ENCODE measurements around the gene CLNS1A.
"Not testable (repeated sequence)": the region's sequence is repeated elsewhere in the genome, so short reads cannot be mapped to it uniquely, and the experiment has no call there.

Gene CLNS1A, protein sequence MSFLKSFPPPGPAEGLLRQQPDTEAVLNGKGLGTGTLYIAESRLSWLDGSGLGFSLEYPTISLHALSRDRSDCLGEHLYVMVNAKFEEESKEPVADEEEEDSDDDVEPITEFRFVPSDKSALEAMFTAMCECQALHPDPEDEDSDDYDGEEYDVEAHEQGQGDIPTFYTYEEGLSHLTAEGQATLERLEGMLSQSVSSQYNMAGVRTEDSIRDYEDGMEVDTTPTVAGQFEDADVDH

DNA sequence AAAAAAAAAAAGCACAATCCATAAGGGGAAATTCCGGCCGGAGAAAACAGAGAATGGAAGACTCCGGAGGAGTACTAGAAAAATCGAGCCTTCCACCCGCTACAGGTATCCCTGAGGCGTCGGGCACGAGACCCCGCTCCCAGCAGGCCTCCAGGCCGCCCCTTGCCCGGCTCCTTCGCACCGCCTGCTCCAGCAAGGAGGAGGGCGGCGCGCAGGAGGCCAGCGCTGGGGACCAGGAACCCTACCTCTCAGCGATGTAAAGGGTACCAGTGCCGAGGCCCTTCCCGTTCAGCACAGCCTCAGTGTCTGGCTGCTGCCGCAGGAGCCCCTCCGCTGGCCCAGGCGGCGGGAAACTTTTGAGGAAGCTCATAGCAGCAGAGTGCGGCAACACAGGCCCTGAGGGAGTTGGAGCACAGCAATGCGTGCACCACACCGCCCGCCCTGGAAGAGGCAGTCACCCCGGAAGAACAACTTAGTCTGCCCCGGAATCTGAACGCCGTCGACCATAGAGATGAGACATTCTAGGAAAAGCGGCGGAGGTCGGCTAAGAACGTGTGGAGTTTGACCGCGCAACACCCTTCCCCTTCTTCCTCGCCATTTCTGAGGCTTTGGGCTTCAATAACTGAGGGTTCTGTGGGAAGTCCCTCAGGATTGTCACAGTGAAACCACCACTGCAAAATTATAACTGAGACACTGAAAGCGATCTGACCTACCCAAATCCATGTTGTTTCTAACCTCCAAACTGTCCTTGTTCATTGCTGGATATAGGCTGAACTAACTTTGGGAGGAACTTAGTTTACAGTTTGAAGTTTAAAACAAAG is at the start of gene CLNS1A:
Gene CLNS1A, minus strand, starts transcription at position 450 of the 821 bp plus-strand sequence. Its CDS starts 80 bp downstream, at position 370.
- peak; percentile 53 to 67 for DNase-seq (ENCODE audit: low read depth in 1 of 2, low spot score in 1 of 2)

DNA sequence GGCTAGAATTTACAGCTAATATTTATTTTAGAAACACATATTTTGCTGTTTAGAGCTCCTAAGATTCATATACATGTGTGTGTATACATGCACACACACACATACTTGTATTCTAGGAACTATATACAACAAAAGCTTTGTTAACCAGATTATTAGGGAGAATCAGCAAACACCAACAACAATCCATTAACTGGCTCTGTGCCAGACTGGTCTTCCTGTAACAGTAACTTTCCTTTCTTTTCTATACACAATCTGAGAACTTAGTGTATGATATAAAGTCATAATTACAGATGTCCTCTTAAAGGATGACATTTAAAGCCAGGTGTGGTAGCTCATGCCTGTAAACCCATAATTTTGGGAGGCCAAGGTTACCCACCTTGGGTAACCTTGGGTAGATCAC is 49.5 kb upstream of the CLNS1A start:
- DNase-seq (ENCODE audit: low read depth in 1 of 2, low spot score in 1 of 2), result no peak

DNA sequence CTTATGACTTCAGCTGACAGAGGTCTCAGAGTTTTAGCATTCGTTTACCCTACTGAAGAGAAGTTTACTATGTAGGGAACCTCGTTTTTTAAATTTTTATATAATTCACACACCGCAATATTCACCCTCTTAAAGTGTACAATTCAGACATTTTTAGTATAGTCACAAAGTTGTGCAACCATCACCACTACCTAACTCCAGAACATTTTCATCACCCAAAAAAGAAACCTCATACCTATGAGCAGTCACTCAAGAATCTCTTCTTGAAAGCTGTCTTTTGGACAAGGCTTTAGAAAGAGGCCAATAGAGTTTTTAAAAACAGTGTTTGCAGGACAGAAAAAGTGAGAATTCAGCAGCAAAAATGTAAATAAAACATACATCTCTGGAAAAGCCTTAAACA is 39.5 kb upstream of the CLNS1A start:
- no peak for DNase-seq (ENCODE audit: low read depth in 1 of 2, low spot score in 1 of 2)

DNA sequence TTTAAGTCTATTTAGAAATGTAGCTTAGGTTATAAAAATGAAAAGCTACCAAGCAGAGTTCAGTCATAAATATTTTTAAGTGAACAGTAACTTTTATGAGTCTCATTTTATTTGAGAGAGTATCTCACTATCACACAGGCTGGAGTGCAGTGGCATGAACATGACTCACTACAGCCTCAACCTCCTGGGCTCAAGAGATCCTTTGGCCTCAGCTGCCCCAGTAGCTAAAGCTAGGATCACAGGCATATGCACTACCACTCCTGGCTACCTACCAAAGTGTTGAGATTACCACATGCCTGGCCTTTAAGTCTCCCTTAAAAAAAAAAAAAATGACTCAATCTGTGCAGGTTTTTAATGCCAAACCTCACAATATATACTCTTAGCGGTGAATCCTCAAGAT is 34.7 kb upstream of the CLNS1A start:
- DNase-seq (ENCODE audit: low read depth in 1 of 2, low spot score in 1 of 2), result no peak

DNA sequence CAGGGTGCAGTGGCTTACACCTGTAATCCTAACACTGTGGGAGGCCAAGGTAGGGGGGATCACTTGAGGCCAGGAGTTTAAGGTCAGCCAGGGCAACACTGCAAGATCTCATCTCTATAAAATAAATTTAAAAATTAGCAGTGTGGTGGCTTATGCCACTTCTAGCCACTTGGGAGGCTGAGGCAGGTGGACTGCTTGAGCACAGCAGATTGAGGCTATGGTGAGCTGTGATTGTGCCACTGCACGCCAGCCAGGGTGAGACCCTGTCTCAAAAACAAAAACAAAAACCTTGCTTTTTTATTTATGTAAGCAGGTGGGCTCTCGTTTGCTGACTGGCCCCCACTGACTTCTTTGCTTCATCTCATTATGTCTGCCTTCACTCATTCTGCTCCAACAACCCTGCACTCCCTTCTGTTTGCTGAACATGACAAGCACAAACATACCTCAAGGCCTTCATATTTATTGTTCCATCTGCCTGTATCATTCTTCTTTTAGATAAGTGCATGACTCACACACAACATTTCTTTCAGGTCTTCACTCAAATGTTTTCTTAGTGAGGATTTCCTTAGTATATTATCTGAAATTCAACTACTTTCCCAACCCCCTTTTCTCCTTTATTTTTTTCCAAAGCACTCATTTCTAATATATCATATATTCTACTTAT is 32.4 kb upstream of the CLNS1A start:
- no peak for DNase-seq (ENCODE audit: low read depth in 1 of 2, low spot score in 1 of 2)

DNA sequence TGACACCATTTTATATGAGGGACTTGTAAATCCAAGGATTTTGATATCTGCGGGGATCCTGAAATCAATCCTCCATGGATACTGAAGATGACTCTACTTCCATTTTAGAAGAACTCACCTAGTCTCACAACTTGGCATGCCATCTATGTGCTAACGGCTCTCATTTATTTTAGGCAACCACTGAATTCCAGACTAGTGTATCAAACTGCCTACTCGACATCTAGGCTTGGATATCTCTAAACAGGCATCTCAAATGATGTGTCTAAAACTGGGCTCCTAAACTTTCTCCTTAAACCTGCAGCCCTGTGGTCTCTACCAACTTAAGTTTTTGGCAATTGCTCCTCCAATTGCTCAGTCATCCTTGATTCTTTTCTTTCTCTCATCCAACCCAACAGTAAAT is 31.2 kb upstream of the CLNS1A start:
- DNase-seq (ENCODE audit: low read depth in 1 of 2, low spot score in 1 of 2), result no peak

DNA sequence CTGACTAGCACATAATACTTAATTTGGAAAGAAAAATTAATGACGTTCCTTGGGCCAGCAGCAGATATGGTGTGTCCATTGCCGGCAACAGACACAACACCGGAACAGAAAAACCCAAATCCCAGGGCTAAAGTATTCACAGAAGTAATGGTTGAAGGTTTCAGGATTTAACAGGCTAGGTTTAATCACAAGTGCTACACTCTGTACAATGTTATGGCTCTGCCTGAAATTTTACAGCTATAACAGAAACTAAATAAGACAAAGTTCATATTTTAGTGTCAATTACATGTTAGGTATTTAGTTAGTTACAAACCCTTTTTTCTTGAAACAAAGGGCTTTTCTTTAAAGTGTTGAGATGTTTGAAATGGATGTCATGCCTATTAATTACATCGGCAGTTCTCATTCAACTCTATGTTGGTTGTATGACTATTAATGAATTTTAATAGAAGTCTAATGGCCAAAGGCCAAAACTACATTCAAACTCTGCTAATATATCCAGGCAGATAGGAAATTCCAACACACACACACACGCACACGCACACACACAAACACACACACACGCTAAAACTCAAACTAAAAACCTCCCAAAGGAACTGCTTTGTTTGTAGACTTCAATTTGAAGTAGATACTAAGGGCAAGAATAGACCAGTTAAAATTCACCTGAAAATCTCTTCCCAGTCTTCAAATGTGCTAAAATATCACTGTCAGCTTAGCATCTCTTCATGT is 27.8 kb upstream of the CLNS1A start:
- DNase-seq (ENCODE audit: low read depth in 1 of 2, low spot score in 1 of 2), result no peak

DNA sequence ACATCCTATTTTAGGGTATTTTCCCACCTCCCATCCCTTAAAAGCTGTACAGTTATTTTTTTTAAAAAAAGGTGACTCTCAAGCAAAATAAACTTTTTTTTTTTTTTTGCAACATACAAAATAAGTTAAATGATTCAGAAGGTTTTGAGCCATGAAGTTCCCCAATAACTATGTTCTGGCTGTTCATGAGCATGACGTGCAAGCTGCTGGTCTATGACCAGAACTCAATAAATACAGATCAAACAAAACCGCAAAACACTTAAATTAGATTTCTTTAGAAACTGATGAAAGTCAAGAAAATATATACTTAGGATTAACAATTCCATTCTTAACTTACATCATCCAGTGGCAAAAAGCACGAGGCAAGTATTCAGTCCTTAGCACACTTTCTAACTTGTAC is 24.1 kb upstream of the CLNS1A start:
- no peak for DNase-seq (ENCODE audit: low read depth in 1 of 2, low spot score in 1 of 2)

DNA sequence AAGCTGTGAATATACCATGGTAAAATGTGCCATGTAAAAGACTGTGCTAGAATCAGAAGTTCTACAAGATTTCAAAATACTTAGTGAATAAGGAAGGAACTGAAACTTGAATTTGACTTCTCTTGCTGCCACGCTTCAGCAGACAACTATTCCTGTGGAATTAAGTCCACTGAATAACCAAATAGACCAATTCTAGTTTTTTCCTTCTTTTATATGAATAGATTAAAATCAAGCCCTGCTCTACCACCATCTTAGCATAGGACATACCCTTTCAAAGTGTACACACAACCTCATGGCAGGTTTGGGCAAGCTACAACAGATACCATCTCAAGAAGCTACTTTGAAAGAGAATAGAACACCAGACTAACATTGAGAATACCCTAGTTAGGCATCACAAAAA is 23.4 kb upstream of the CLNS1A start:
- no peak for DNase-seq (ENCODE audit: low read depth in 1 of 2, low spot score in 1 of 2)

DNA sequence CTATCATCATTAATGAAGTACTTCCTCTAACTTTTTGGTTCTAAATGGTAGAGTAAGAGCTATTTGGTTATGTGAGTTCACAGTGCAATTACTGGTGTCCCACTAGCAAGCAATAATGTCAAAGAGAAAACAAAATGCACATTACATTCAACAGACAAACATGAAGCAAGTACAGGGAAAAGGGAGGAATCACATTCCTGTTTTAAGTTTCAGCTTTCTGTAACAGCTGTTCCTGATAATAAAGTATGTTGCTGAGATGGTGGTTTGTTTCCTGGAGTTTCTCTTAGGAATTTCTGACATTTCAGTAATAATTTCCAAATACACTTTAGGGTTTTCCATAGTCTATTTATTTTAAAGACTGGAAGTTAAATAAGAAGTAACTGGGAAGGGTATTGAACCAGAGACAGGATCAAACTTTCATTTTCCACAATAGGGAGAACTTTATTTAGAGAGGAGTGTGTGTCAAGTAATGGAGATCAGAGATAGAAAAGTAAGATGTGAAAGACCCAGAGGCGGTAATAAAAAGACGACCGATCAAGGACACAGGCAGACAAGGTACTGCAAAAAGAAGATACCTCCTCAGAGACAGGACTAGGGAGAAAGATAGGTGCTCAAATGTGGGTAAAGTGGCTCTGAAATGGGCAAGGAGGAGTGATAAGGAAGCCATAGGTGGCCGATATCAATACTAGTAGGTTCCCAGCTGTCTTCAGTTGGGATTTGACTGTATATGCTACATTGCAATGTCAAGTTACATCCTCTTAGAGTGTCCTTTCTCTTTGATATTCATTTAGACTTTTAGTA is 20.8 kb upstream of the CLNS1A start:
- no peak for DNase-seq (ENCODE audit: low read depth in 1 of 2, low spot score in 1 of 2)

DNA sequence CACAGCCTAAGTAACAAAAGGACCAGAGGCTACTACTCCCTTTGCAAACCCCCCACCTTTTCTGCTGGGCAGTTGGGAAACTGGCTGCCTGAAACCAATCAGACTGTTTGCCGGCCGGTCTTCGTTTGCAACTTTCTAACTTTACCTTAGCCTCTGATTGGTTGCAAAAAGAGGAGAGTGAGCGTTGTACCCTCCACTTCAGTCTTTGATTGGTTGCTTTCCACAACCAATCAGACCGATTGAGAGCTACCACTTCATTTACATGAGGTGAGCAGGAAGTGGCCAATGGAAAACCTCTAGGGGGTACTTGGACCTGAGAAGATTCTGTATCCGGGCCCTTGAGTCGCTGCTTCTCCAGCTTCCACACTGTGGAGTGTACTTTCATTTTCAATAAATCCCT is 18.8 kb upstream of the CLNS1A start:
- DNase-seq (ENCODE audit: low read depth in 1 of 2, low spot score in 1 of 2), result no peak

DNA sequence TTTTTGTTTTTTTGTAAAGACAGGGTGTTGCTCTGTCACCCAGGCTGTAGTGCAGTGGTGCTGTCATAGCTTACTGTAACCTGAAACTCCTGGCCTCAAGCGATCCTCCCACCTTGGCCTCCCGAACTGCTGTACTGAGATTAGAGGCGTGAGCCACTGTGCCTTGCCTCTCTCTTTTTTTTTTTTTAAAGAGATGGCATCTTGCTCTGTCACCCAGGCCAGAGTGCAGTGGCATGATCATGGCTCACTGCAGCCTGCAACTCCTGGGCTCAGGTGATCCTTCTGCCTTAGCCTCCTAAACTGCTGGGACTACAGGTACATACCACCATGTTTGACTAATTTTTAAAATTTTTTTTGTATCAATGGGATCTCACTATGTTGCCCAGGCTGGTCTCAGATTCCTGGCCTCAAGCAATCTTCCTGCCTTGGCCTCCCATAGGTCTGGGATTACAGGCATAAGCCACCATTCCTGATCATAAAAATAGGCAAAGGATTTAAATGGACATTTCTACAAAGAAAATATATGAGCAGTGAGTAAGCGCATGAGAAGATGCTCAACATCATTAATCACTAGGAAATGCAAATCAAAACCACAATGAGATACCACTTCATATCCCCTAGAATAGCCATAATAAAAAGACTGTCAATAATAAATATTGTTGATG is 17.3 kb upstream of the CLNS1A start:
- DNase-seq (ENCODE audit: low read depth in 1 of 2, low spot score in 1 of 2), result no peak

DNA sequence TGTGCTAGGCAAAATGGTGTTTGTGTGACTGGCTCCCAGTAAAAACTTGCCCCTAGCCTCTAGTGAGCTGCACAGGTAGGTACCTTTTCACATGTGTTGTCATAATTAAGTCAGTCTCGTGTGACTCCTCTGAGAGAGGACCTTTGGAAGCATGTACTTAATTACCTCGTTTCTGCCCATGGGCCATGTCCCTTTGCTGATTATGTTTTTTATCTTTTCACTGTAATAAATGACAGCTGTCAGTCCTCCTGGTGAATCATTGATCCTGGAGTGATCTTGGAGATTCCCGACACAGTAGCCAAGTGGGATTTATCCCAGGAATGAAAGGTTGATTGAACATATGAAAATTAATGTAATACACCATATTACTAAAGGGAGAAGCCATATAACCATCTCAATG is 12.5 kb upstream of the CLNS1A start:
- no peak for DNase-seq (ENCODE audit: low read depth in 1 of 2, low spot score in 1 of 2)

DNA sequence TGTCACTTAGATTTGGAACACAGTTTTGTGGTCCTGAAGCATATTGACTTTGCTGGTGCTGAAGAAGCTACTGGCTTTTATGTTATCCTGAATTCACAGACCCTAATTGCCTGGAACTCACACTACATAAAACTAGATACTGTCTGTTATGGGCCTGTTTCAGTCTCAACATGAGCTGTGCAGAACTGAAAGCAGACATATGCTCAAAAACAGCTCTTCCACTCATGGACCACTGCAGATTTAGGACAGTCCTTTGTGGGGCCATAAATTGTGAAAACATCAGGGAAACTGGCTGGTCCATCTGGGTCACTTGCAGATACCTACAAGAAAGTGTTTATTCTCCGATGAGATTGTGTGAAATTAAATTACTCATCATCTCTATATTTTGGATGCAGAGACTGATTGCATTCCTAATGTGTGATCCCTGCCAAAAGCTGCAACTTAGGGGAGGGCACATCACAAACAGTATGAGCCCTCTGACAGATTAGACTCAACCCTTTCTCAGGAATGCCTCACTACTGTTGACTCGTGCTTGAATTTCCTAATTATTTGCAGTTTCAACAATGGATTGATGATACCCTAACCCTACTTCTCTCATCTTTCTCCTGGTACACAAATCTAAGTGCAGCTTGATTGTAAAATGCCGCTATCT is 10.2 kb upstream of the CLNS1A start:
- no peak for DNase-seq (ENCODE audit: low read depth in 1 of 2, low spot score in 1 of 2)

DNA sequence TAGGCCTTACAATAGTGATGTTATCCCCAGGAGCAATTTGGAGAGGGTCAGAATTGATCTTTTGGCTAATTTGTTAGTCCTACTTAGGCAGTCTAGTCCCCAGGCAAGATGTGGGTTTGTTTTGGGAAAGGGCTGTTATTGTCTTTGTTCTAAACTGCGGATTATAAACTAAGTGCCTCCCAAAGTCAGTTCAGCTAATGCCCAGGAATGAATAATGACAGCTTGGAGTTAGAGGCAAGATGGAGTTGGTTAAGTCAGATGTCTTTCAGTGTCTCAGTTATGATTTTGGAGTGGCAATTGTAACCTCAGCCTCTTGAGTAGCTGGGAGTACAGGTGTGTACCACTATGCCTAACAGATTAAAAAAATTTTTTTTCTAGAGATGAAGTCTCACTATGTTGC is 7.3 kb upstream of the CLNS1A start:
- DNase-seq (ENCODE audit: low read depth in 1 of 2, low spot score in 1 of 2), result no peak

DNA sequence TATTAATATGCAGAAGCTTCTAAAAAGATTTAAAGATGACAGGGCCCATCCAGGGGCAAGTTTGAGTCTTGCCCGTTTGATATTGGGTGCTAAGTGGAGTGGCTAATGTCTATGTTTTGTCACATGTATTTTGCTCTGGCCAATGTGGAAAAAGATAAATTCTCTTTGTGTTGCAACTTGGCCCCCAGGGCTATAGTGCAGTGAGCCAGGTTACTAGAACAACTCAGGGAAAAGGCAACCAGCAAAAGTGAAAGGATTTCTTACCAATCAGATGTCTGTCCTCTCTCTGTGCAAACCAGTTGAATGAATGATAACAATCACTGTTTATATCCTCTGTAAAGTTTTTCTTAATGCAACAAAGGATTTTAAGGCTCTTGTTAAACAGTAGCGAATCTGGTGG is 4.6 kb upstream of the CLNS1A start:
- no peak for DNase-seq (ENCODE audit: low read depth in 1 of 2, low spot score in 1 of 2)

DNA sequence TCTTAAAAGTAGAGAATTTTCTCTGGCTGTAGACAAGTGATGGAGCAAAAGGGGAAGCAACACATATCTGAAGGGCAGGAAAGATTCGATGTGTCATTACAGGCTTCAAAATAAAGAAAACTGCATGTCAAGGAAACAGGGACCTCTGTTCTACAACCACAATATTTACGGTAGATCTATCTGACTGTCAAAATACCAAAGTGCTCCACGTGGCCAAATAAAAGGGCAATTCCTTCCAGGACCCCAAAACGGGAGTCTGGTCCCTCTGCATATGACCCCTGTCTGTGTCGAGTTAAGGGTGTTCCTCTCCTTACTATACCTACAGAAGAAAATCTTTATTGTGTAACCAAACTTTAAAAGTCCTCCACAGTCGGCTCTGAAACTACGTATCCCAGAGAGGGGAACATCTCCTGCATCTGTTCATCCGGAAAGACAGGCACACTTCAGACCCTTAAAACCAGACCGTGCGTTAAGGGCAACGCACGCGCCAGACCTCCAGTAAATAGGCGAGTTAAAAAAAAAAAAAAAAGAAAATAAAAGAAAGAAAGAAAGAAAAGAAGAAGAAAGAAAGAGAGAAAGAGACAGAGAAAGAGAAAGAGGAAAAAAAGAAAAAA is 756 bp downstream of the CLNS1A start:
- DNase-seq (ENCODE audit: low read depth in 1 of 2, low spot score in 1 of 2), result no peak

DNA sequence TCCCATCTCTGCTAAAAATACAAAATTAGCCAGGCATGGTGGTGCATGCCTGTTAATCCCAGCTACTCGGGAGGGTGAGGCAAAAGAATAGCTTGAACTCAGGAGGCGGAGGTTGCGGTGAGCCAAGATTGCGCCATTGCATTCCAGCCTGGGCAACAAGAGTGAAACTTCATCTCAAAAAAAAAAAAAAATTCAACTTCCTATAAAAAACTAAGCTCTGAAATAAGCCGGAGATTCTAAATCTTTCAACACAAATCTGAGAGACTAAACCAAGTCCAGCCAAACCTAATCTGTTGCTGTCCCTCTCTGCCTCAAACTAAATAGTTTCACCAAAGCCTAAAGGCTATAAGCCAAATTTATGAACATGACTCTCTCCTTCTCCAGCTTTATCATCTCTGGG is 3.7 kb downstream of the CLNS1A start:
- not testable (repeated sequence) for DNase-seq (ENCODE audit: low read depth in 1 of 2, low spot score in 1 of 2)

DNA sequence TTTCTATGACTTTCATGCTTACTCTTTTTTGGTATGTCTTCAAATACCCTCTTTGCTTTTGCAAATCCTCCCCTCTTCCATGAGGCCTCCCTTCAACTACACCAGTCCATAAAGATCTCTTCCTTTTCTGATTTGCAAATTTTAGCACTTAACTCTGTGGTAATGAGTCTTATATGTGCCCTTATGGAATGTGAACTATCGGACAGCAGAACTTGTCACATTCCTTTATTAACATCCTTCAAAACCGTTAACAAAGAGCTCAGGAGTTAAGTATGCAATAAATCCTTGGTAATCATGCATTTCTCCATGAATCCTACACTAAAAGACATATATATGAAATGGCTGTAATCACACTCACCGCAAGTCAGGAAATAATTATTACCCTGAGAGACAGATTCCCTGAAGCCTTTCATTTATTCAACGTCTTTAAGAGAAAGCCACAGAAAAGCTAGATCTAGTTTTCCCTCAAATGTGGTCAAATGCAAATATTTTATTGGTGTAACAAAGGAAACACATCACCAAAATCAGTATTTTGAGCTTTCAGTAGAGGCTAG is 7.4 kb downstream of the CLNS1A start:
- no peak for DNase-seq (ENCODE audit: low read depth in 1 of 2, low spot score in 1 of 2)

Measured in stimulated activated CD4-positive, alpha-beta T cell treated with anti-CD3 and anti-CD28 coated beads, Interleukin-15, amount 100 ng/mL, for 1 hour (primary cell).